Measurements from ENCODE around the gene LSAMP. TPM values are rescaled to one million over a fixed set of nuclear protein-coding genes. Genes with fewer than 3 reads are reported as not detected.

The LSAMP gene
- total and polyA plus RNA-seq, 2 donors (not counting 3 experiments of a cell fraction or from before 2014, with no cell fraction given): not detected

GRCh38 chr3:116198087-116198486 lies 247.2 kb downstream of the LSAMP start:
- TF ChIP-seq CTCF (IDR thresholded peaks at IDR 0.05; ENCODE audit: extremely low read depth in 1 of 2, insufficient read depth in 1 of 2, low read depth in 1 of 2, low read length in 2 of 2) (no peak), EZH2 (IDR thresholded peaks at IDR 0.05; ENCODE audit: borderline replicate concordance, low read depth, low read length, severe bottlenecking) (no peak), GATA2 (IDR thresholded peaks at IDR 0.05; ENCODE audit: insufficient read depth, insufficient read length, low read depth, low read length) (no peak), POLR2A (IDR thresholded peaks at IDR 0.05; ENCODE audit: low read depth, low read length) (no peak), FOS (IDR thresholded peaks at IDR 0.05; ENCODE audit: borderline replicate concordance, insufficient read depth, low read length) (no peak), MAX (IDR thresholded peaks at IDR 0.05; ENCODE audit: insufficient read depth, insufficient read length) (no peak), MYC (IDR thresholded peaks at IDR 0.05; ENCODE audit: low read depth, low read length) (no peak), POLR2AphosphoS5 (IDR thresholded peaks at IDR 0.05; ENCODE audit: insufficient read depth, low read depth, low read length) (no peak), JUN (IDR thresholded peaks at IDR 0.05; ENCODE audit: borderline replicate concordance, insufficient read depth, insufficient read length, low read depth) (no peak)
- no TSS peak for BruUV-seq (replicated peaks)
- FAIRE-seq (no peak), DNase-seq (ENCODE audit: low read depth, low spot score) (no peak)
- H3K9me1 ChIP-seq (replicated peaks; ENCODE audit: control insufficient read depth, extremely low read depth, insufficient read depth, low read length): no peaks in the 10 kb centered on the region
- H2AFZ ChIP-seq (ENCODE audit: low read depth, low read length): no peak overlapping the region
- H3K4me1 ChIP-seq (ENCODE audit: control insufficient read depth, extremely low read depth, insufficient read depth, low read length): no peaks in the 10 kb centered on the region
- ChIA-PET CTCF (no interaction called here), POLR2A (no interaction called here)
- no peaks in the 10 kb centered on the region for H3K27me3 ChIP-seq (ENCODE audit: control insufficient read depth in 2 of 2, insufficient read depth in 2 of 2, low read length in 2 of 2)
- no peaks in the 10 kb centered on the region for H4K20me1 ChIP-seq (replicated peaks; ENCODE audit: control insufficient read depth, extremely low read depth, insufficient read depth, low read length)
- no peak overlapping the region for H3K4me3 ChIP-seq (replicated peaks in 1 of 3; ENCODE audit: insufficient read depth in 1 of 3, low read depth in 1 of 3, low read length in 3 of 3)
- no peaks in the 10 kb centered on the region for H3K79me2 ChIP-seq (ENCODE audit: control insufficient read depth, insufficient read depth, low read length)
- intact Hi-C loops (cut with micrococcal nuclease): no loop called here
- no peak overlapping the region for H3K27ac ChIP-seq (ENCODE audit: insufficient read depth, low read depth, low read length)
- no peaks in the 10 kb centered on the region for H3K9me3 ChIP-seq (replicated peaks; ENCODE audit: control insufficient read depth, insufficient read depth, low read length)
- H3K4me2 ChIP-seq (ENCODE audit: insufficient read depth, low read length): no peak overlapping the region
- H3K9ac ChIP-seq (replicated peaks; ENCODE audit: extremely low read depth, insufficient read depth, low read length): no peak overlapping the region
- dilution Hi-C loops (cut with MboI; ENCODE audit: extremely low pct_ligation_motif_present, low sequenced_read_pairs): no loop called here
- H3K36me3 ChIP-seq (ENCODE audit: control insufficient read depth in 2 of 2, extremely low read depth in 1 of 2, insufficient read depth in 2 of 2, low read length in 2 of 2): no peaks in the 10 kb centered on the region
